ENCODE measurements around the gene HLA-DRB5. TPM values are rescaled to one million over a fixed set of nuclear protein-coding genes. Genes with fewer than 3 reads are reported as not detected.
"Not testable (repeated sequence)": the region's sequence is repeated elsewhere in the genome, so short reads cannot be mapped to it uniquely, and the experiment has no call there.

The HLA-DRB5 gene
- total and polyA plus RNA-seq, 2 donors = 3.4 to 3.8 TPM

GRCh38 chr6:32551410-32551809, 21.3 kb upstream of the HLA-DRB5 start:
- no peak overlapping the region for H3K4me3 ChIP-seq (ENCODE audit: low read depth, low read length)
- no peaks in the 10 kb centered on the region for H3K36me3 ChIP-seq (ENCODE audit: insufficient read depth)
- DNase-seq (ENCODE audit: extremely low spot score) = no peak
- no peak overlapping the region for H3K27ac ChIP-seq (ENCODE audit: low read depth)
- no peaks in the 10 kb centered on the region for H3K4me1 ChIP-seq (ENCODE audit: insufficient read depth)
- 36% methylated on average over 5 of the region's 5 CpGs for WGBS

GRCh38 chr6:32539839-32540238, 9.8 kb upstream of the HLA-DRB5 start:
- Histone ChIP-seq H3K36me3 (ENCODE audit: insufficient read depth) (no peaks in the 10 kb centered on the region), H3K4me3 (ENCODE audit: low read depth, low read length) (no peak overlapping the region), H3K4me1 (ENCODE audit: insufficient read depth) (no peaks in the 10 kb centered on the region), H3K27ac (ENCODE audit: low read depth) (no peak overlapping the region)
- WGBS = 77% methylated on average over 5 of the region's 5 CpGs
- no peak for DNase-seq (ENCODE audit: extremely low spot score)

DNA sequence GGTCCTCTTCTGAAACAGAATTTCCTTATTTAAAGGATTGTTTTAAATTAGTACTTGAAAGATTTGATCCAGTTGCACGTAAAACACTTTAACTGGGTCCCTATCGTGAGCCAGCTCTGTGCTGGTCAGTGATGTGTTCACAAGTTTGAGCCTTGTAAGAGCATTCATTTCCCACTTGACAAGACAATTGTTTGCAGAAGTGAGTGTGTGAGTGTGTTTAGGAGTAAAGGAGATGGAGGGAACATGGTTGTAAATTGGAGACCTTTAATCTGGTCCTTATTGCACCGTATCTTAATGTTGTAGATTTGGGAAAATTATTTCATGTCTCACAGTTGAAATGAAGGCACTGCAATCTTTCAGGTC, 325 bp upstream of the HLA-DRB5 start:
- not testable (repeated sequence) for H3K4me1 ChIP-seq (ENCODE audit: insufficient read depth); H3K36me3 ChIP-seq (ENCODE audit: insufficient read depth); DNase-seq (ENCODE audit: extremely low spot score); H3K4me3 ChIP-seq (ENCODE audit: low read depth, low read length); H3K27ac ChIP-seq (ENCODE audit: low read depth)
- WGBS = 0% methylated on average over 3 of the region's 3 CpGs

- H3K4me1 ChIP-seq (ENCODE audit: insufficient read depth) = no peaks in the 10 kb centered on the region
- H3K27ac ChIP-seq (ENCODE audit: low read depth) = no peak overlapping the region
- no peak for DNase-seq (ENCODE audit: extremely low spot score)
- WGBS = no CpG with 5 or more reads among the region's 19 CpGs
- no peaks in the 10 kb centered on the region for H3K36me3 ChIP-seq (ENCODE audit: insufficient read depth)
- no peak overlapping the region for H3K4me3 ChIP-seq (ENCODE audit: low read depth, low read length)
Observed at GRCh38 chr6:32522302-32523047, 7.6 kb downstream of the HLA-DRB5 start.

GRCh38 chr6:32519910-32520258, 10.2 kb downstream of the HLA-DRB5 start:
- DNase-seq (ENCODE audit: extremely low spot score) = no peak
- H3K27ac ChIP-seq (ENCODE audit: low read depth) = no peak overlapping the region
- H3K4me3 ChIP-seq (ENCODE audit: low read depth, low read length) = no peak overlapping the region
- no CpG with 5 or more reads among the region's 1 CpG for WGBS
- H3K4me1 ChIP-seq (ENCODE audit: insufficient read depth) = no peaks in the 10 kb centered on the region
- no peaks in the 10 kb centered on the region for H3K36me3 ChIP-seq (ENCODE audit: insufficient read depth)

- 62% methylated on average over 4 of the region's 4 CpGs for WGBS
- no peak for DNase-seq (ENCODE audit: extremely low spot score)
- Histone ChIP-seq H3K4me3 (ENCODE audit: low read depth, low read length) (no peak overlapping the region), H3K4me1 (ENCODE audit: insufficient read depth) (no peaks in the 10 kb centered on the region), H3K27ac (ENCODE audit: low read depth) (no peak overlapping the region), H3K36me3 (ENCODE audit: insufficient read depth) (no peaks in the 10 kb centered on the region)
Observed at GRCh38 chr6:32519118-32519909, 10.8 kb downstream of the HLA-DRB5 start.

DNA sequence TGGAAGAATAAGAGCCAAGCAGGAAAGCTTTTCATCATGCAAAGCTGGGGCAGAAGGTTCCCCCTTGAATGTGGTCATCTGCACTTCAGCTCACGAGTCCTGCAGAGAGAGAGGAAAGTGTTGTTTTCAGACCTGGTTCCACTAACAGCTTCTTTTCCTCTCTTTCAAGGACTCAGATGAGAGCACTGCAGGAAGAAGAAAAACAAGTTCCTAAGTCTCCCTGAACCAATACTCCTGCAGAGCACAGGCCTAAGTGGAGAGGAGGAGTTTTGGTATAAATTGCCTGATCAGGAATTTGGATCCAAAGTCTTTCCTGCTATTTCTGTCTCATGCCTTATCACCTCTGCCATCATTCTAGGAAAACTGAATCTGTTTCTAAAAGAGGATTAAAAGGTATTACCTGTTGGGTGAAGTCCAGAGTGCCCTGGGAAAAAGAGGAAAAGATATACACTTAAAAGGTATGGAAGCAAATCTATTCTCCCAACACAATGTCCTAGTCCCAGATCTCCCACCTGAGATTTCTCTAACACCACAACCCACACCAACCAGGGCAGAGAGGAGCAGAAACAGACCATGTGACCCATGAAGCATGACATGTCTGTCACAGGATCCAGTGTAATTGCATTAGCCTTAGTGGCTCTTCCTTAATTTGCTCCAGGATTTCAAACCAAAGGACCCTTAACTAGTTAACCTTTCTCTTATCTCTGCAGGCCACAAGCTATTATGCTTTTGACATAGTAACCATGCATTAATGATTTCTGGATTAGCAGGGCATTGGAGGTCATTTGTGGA, 12.2 kb downstream of the HLA-DRB5 start:
- no peaks in the 10 kb centered on the region for H3K4me1 ChIP-seq (ENCODE audit: insufficient read depth)
- no peaks in the 10 kb centered on the region for H3K36me3 ChIP-seq (ENCODE audit: insufficient read depth)
- WGBS = no CpG with 5 or more reads among the region's 1 CpG
- no peak overlapping the region for H3K4me3 ChIP-seq (ENCODE audit: low read depth, low read length)
- DNase-seq (ENCODE audit: extremely low spot score) = no peak
- no peak overlapping the region for H3K27ac ChIP-seq (ENCODE audit: low read depth)

DNA sequence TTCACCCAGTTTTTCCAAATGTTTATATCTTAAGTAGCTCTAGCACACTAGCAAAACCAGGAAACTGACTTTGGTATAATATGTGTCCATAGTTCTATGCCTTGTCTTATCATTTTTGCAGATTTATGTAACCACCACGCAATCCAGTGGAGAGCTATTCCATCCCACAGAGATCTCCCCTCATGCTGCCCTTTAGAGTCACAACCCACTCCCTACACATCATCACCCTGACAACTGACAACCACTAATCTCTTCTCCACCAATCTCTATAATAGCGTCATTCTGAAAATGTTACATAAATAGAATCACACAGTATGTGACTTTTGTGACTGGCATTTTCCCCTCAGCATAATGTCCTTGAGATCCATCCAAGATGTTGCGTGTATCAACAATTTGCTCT, 29.1 kb downstream of the HLA-DRB5 start:
- Histone ChIP-seq H3K4me3 (ENCODE audit: low read depth, low read length) (no peak overlapping the region), H3K4me1 (ENCODE audit: insufficient read depth) (no peaks in the 10 kb centered on the region), H3K27ac (ENCODE audit: low read depth) (no peak overlapping the region), H3K36me3 (ENCODE audit: insufficient read depth) (no peaks in the 10 kb centered on the region)
- 10% methylated on average over 3 of the region's 3 CpGs for WGBS
- no peak for DNase-seq (ENCODE audit: extremely low spot score)

- no peak for DNase-seq (ENCODE audit: extremely low spot score)
- Histone ChIP-seq H3K4me1 (ENCODE audit: insufficient read depth) (no peaks in the 10 kb centered on the region), H3K4me3 (ENCODE audit: low read depth, low read length) (no peak overlapping the region), H3K27ac (ENCODE audit: low read depth) (no peak overlapping the region), H3K36me3 (ENCODE audit: insufficient read depth) (no peaks in the 10 kb centered on the region)
Observed at GRCh38 chr6:32492351-32492750, 37.7 kb downstream of the HLA-DRB5 start.

DNA sequence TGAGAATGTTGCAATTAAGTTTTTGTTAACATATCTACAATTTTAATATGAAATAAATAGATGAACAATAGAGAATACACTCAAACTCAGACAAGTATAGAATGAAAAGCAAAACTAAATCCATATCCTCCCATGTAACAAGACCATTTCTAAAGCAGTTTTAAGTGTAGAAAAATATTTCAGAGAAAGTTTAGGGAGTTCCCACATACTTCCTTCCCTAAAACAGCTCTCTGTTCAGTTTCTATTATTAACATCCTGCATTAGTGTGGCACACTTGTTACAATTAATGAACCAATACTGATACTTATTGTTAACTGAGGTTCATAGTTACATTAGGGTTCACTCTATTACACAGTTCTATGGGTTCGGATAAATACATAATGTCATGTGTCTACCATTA, 38.4 kb downstream of the HLA-DRB5 start:
- WGBS = 0% methylated on average over 1 of the region's 1 CpG
- Histone ChIP-seq H3K4me1 (ENCODE audit: insufficient read depth) (no peaks in the 10 kb centered on the region), H3K36me3 (ENCODE audit: insufficient read depth) (no peaks in the 10 kb centered on the region), H3K27ac (ENCODE audit: low read depth) (no peak overlapping the region), H3K4me3 (ENCODE audit: low read depth, low read length) (no peak overlapping the region)
- no peak for DNase-seq (ENCODE audit: extremely low spot score)

DNA sequence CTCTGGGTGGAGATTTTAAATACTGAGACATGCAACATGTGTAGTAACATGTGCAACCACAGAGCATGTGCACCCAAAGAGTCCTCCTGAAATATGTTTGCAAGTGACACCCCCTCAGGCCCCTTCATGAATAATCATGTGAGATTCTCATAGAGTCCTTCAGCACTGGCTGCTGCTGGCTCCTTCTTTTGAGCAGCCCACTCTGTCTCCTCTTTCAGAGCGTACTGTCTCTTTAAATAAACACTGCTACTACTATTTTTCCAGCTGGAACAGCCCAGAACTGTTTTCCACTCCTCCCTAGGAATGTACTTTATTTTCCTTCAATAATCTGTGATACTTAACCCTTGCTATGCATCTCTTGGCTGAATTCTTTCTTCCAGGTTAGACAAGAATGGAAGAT, 42.0 kb downstream of the HLA-DRB5 start:
- WGBS = 39% methylated on average over 1 of the region's 1 CpG
- no peak overlapping the region for H3K4me3 ChIP-seq (ENCODE audit: low read depth, low read length)
- DNase-seq (ENCODE audit: extremely low spot score) = no peak
- H3K4me1 ChIP-seq (ENCODE audit: insufficient read depth) = no peaks in the 10 kb centered on the region
- H3K27ac ChIP-seq (ENCODE audit: low read depth) = no peak overlapping the region
- no peaks in the 10 kb centered on the region for H3K36me3 ChIP-seq (ENCODE audit: insufficient read depth)

GRCh38 chr6:32484614-32484998, 45.5 kb downstream of the HLA-DRB5 start:
- no peak overlapping the region for H3K27ac ChIP-seq (ENCODE audit: low read depth)
- WGBS = 69% methylated on average over 4 of the region's 4 CpGs

GRCh38 chr6:32483968-32484613, 46.0 kb downstream of the HLA-DRB5 start:
- WGBS = 69% methylated on average over 26 of the region's 26 CpGs
- Histone ChIP-seq H3K36me3 (ENCODE audit: insufficient read depth) (no peaks in the 10 kb centered on the region), H3K4me1 (ENCODE audit: insufficient read depth) (no peaks in the 10 kb centered on the region), H3K4me3 (ENCODE audit: low read depth, low read length) (no peak overlapping the region), H3K27ac (ENCODE audit: low read depth) (no peak overlapping the region)
- no peak for DNase-seq (ENCODE audit: extremely low spot score)

More at GRCh38 chr6:32484614-32484998, 45.5 kb downstream of the HLA-DRB5 start:
- H3K4me1 ChIP-seq (ENCODE audit: insufficient read depth) = no peaks in the 10 kb centered on the region
- no peaks in the 10 kb centered on the region for H3K36me3 ChIP-seq (ENCODE audit: insufficient read depth)
- no peak overlapping the region for H3K4me3 ChIP-seq (ENCODE audit: low read depth, low read length)
- DNase-seq (ENCODE audit: extremely low spot score) = no peak
